ENCODE results near the gene ARHGAP25. TPM values are rescaled to one million over a fixed set of nuclear protein-coding genes. Genes with fewer than 3 reads are reported as not detected.
A peak's percentile ranks its signal among the peaks of the same experiment; 100 is the strongest.

ARHGAP25 gene
- total RNA-seq, 3 donors from 2014 or later (not counting 1 experiment from before 2014, with no cell fraction given), result 122 to 180 (median 155) TPM

GRCh38 chr2:68787356-68787755, 52.7 kb downstream of the ARHGAP25 start:
- H3K27ac ChIP-seq (ENCODE audit: low read length), result peak overlapping the region; percentile 71
- peaks cover 98% of the 10 kb centered on the region for H3K36me3 ChIP-seq (ENCODE audit: control insufficient read depth, insufficient read depth, low read length)
- H3K36me3 Mint-ChIP-seq, result no peaks in the 10 kb centered on the region
- H3K27ac Mint-ChIP-seq, result no peak overlapping the region
- no peaks in the 10 kb centered on the region for H3K27me3 ChIP-seq (ENCODE audit: control insufficient read depth, insufficient read depth, low read length)
- H3K4me1 Mint-ChIP-seq, result peaks cover 17 to 37% of the 10 kb centered on the region in 2 donors
- DNase-seq, result no peak
- ATAC-seq, result no peak
- TF ChIP-seq CTCF (IDR thresholded peaks at IDR 0.05), result no peak
- H3K27me3 Mint-ChIP-seq (ENCODE audit: low read depth in 2 of 2), result no peaks in the 10 kb centered on the region
- no peak overlapping the region for H3K4me3 Mint-ChIP-seq
- H3K9me3 ChIP-seq (ENCODE audit: control insufficient read depth, insufficient read depth, low read length), result no peaks in the 10 kb centered on the region
- 85% methylated on average over 4 of the region's 4 CpGs for WGBS (ENCODE audit: insufficient coverage)
- no peak overlapping the region for H3K4me3 ChIP-seq (ENCODE audit: low read length)
- H3K4me1 ChIP-seq (ENCODE audit: control insufficient read depth, insufficient read depth, low read length), result peaks cover 44% of the 10 kb centered on the region
- intact Hi-C loops (cut with micrococcal nuclease), result no loop called here
- H3K9me3 Mint-ChIP-seq, result no peaks in the 10 kb centered on the region

GRCh38 chr2:68789603-68790002, 55.0 kb downstream of the ARHGAP25 start:
- no peak for DNase-seq
- no peak for ATAC-seq
- H3K36me3 Mint-ChIP-seq, result no peaks in the 10 kb centered on the region
- TF ChIP-seq CTCF (IDR thresholded peaks at IDR 0.05), result no peak
- whole genome bisulfite sequencing (ENCODE audit: insufficient coverage), result 66% methylated on average over 7 of the region's 7 CpGs
- H3K27me3 Mint-ChIP-seq (ENCODE audit: low read depth in 2 of 2), result no peaks in the 10 kb centered on the region
- peaks cover 90% of the 10 kb centered on the region for H3K36me3 ChIP-seq (ENCODE audit: control insufficient read depth, insufficient read depth, low read length)
- H3K4me1 Mint-ChIP-seq, result peaks cover 39 to 51% of the 10 kb centered on the region in 2 donors
- intact Hi-C loops (cut with micrococcal nuclease), result loop anchor here (5.0 kb wide), 1 partner anchor 37 kb away; no protein-coding TSS in a partner anchor
- no peaks in the 10 kb centered on the region for H3K9me3 ChIP-seq (ENCODE audit: control insufficient read depth, insufficient read depth, low read length)
- peak overlapping the region; percentile 74 for H3K27ac ChIP-seq (ENCODE audit: low read length)
- H3K9me3 Mint-ChIP-seq, result no peaks in the 10 kb centered on the region
- H3K27me3 ChIP-seq (ENCODE audit: control insufficient read depth, insufficient read depth, low read length), result no peaks in the 10 kb centered on the region
- no peak overlapping the region for H3K4me3 ChIP-seq (ENCODE audit: low read length)
- H3K4me3 Mint-ChIP-seq, result no peak overlapping the region
- peak overlapping the region in 1 of 2 donors; percentile 32 for H3K27ac Mint-ChIP-seq
- peaks cover 30% of the 10 kb centered on the region for H3K4me1 ChIP-seq (ENCODE audit: control insufficient read depth, insufficient read depth, low read length)

- Histone ChIP-seq H3K4me1 (ENCODE audit: control insufficient read depth, insufficient read depth, low read length) (peaks cover 24% of the 10 kb centered on the region), H3K9me3 (ENCODE audit: control insufficient read depth, insufficient read depth, low read length) (no peaks in the 10 kb centered on the region), H3K27ac (ENCODE audit: low read length) (peak overlapping the region; percentile 74), H3K27me3 (ENCODE audit: control insufficient read depth, insufficient read depth, low read length) (no peaks in the 10 kb centered on the region), H3K4me3 (ENCODE audit: low read length) (no peak overlapping the region), H3K36me3 (ENCODE audit: control insufficient read depth, insufficient read depth, low read length) (peaks cover 81% of the 10 kb centered on the region)
- no peak for TF ChIP-seq CTCF (IDR thresholded peaks at IDR 0.05)
- DNase-seq (no peak), ATAC-seq (no peak)
- no peaks in the 10 kb centered on the region for H3K9me3 Mint-ChIP-seq
- H3K4me3 Mint-ChIP-seq, result no peak overlapping the region
- H3K36me3 Mint-ChIP-seq, result peaks cover 2% of the 10 kb centered on the region
- intact Hi-C loops (cut with micrococcal nuclease), result loop anchor here (5.0 kb wide), 1 partner anchor 38 kb away; no protein-coding TSS in a partner anchor
- peak overlapping the region; percentile 85 to 86 for H3K27ac Mint-ChIP-seq
- WGBS (ENCODE audit: insufficient coverage), result 90% methylated on average over 7 of the region's 7 CpGs
- peaks cover 49 to 60% of the 10 kb centered on the region in 2 donors for H3K4me1 Mint-ChIP-seq
- no peaks in the 10 kb centered on the region for H3K27me3 Mint-ChIP-seq (ENCODE audit: low read depth in 2 of 2)
Measured at GRCh38 chr2:68790600-68790999, 56.0 kb downstream of the ARHGAP25 start.

- Mint-ChIP-seq H3K9me3 (no peaks in the 10 kb centered on the region), H3K36me3 (peaks cover 13% of the 10 kb centered on the region), H3K4me1 (peaks cover 62 to 74% of the 10 kb centered on the region in 2 donors), H3K4me3 (no peak overlapping the region), H3K27me3 (ENCODE audit: low read depth in 2 of 2) (no peaks in the 10 kb centered on the region), H3K27ac (peak overlapping the region; percentile 85 to 86)
- Histone ChIP-seq H3K27me3 (ENCODE audit: control insufficient read depth, insufficient read depth, low read length) (no peaks in the 10 kb centered on the region), H3K4me3 (ENCODE audit: low read length) (no peak overlapping the region), H3K27ac (ENCODE audit: low read length) (peak overlapping the region; percentile 74), H3K9me3 (ENCODE audit: control insufficient read depth, insufficient read depth, low read length) (no peaks in the 10 kb centered on the region), H3K36me3 (ENCODE audit: control insufficient read depth, insufficient read depth, low read length) (peaks cover 75% of the 10 kb centered on the region), H3K4me1 (ENCODE audit: control insufficient read depth, insufficient read depth, low read length) (peaks cover 30% of the 10 kb centered on the region)
- 45% methylated on average over 1 of the region's 1 CpG for WGBS (ENCODE audit: insufficient coverage)
- no peak for DNase-seq
- no peak for TF ChIP-seq CTCF (IDR thresholded peaks at IDR 0.05)
- intact Hi-C loops (cut with micrococcal nuclease), result loop anchor here (5.0 kb wide), 1 partner anchor 40 kb away; no protein-coding TSS in a partner anchor
- no peak for ATAC-seq
Measured at GRCh38 chr2:68791914-68792313, 57.3 kb downstream of the ARHGAP25 start.
